ENCODE data around the gene CPZ. TPM values are rescaled to one million over a fixed set of nuclear protein-coding genes. Genes with fewer than 3 reads are reported as not detected.
"Not testable (repeated sequence)": the region's sequence is repeated elsewhere in the genome, so short reads cannot be mapped to it uniquely, and the experiment has no call there.

The CPZ gene
- total RNA-seq, 1 experiment from 2014 or later = 1.1 TPM

- H3K36me3 ChIP-seq = no peaks in the 10 kb centered on the region
- H3K4me3 ChIP-seq = no peak overlapping the region
- no peaks in the 10 kb centered on the region for H3K27me3 ChIP-seq
- DNase-seq = no peak
- no peaks in the 10 kb centered on the region for H3K9me3 ChIP-seq
These were observed 18.5 kb downstream of the CPZ start for GRCh38 chr4:8610858-8611616.

GRCh38 chr4:8612646-8613045, 20.1 kb downstream of the CPZ start:
- Histone ChIP-seq H3K9me3 (no peaks in the 10 kb centered on the region), H3K27me3 (no peaks in the 10 kb centered on the region), H3K36me3 (no peaks in the 10 kb centered on the region), H3K4me3 (no peak overlapping the region)
- DNase-seq = no peak

GRCh38 chr4:8613421-8614364, 21.1 kb downstream of the CPZ start:
- no peaks in the 10 kb centered on the region for H3K36me3 ChIP-seq
- no peaks in the 10 kb centered on the region for H3K9me3 ChIP-seq
- no peak overlapping the region for H3K4me3 ChIP-seq
- no peak for DNase-seq
- no peaks in the 10 kb centered on the region for H3K27me3 ChIP-seq

GRCh38 chr4:8614365-8615193, 22.0 kb downstream of the CPZ start:
- DNase-seq = no peak
- Histone ChIP-seq H3K36me3 (no peaks in the 10 kb centered on the region), H3K9me3 (no peaks in the 10 kb centered on the region), H3K4me3 (no peak overlapping the region), H3K27me3 (no peaks in the 10 kb centered on the region)

DNA sequence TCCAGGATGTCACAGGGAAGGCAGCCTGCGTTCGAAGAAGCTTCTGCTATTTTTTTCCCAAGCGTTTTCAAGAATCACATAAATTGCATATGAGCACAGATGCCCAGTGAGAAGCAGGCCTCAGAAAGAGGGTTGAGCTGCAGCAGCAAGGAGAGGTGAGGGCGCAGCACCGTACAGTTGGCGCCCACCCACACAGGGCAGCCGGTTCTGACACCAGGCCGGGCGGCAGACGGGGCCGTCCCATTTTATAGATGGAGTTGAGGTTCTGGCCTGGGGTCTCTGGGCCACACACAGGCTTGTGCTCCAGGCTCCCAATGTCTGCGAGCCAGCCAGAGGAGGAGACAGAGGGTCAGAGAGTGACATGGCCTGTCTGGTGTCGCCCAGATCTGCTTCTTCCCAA, 22.8 kb downstream of the CPZ start:
- H3K4me3 ChIP-seq = no peak overlapping the region

GRCh38 chr4:8615921-8616787, 23.6 kb downstream of the CPZ start:
- no peaks in the 10 kb centered on the region for H3K36me3 ChIP-seq
- DNase-seq = no peak
- no peak overlapping the region for H3K4me3 ChIP-seq
- H3K9me3 ChIP-seq = no peaks in the 10 kb centered on the region
- no peaks in the 10 kb centered on the region for H3K27me3 ChIP-seq

More for the DNA sequence above, 22.8 kb downstream of the CPZ start:
- Histone ChIP-seq H3K9me3 (no peaks in the 10 kb centered on the region), H3K36me3 (no peaks in the 10 kb centered on the region), H3K27me3 (no peaks in the 10 kb centered on the region)
- DNase-seq = no peak

DNA sequence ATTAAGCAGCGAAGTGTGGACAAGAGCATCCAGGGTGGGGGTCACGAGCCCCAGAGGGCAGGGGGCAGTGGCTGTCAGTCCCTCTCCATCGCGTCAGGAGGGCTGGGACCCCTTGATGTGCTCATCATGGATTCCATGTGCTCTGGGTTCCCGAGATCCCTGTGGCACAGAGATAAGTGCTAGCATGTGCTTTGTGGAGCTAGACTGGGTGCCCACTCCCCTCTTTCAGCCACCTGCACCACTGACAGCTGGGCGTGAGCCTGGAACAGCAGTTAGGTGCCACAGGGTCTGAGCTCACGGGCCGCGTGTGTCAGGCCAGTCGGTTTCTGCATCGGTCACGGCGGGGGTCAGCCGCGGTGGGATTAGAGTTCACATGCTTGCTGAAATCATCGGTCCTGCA, 24.3 kb downstream of the CPZ start:
- Histone ChIP-seq H3K27me3 (no peaks in the 10 kb centered on the region), H3K9me3 (no peaks in the 10 kb centered on the region), H3K4me3 (no peak overlapping the region), H3K36me3 (no peaks in the 10 kb centered on the region)
- no peak for DNase-seq

GRCh38 chr4:8617486-8618040, 25.0 kb downstream of the CPZ start:
- no peak overlapping the region for H3K4me3 ChIP-seq
- no peaks in the 10 kb centered on the region for H3K36me3 ChIP-seq
- no peaks in the 10 kb centered on the region for H3K27me3 ChIP-seq
- DNase-seq = no peak
- no peaks in the 10 kb centered on the region for H3K9me3 ChIP-seq

DNA sequence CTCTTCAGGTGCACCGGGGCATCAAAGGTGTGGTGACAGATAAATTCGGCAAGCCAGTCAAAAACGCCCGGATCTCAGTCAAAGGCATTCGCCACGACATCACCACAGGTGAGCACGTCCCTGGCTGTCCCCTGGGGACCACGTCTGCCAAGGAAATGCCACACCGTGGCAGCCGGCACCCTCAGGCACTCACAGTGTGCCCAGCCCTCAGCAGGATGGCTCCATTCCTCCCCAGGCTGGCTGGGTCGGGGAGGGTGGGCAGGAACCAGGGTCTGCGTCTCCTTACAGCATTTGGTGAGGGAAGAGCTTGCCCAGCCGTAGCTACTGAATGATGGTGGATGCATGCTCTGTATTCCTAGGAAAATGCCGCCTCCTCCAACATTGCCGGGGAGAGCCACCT, 25.9 kb downstream of the CPZ start:
- Histone ChIP-seq H3K36me3 (no peaks in the 10 kb centered on the region), H3K9me3 (no peaks in the 10 kb centered on the region), H3K27me3 (no peaks in the 10 kb centered on the region), H3K4me3 (no peak overlapping the region)
- no peak for DNase-seq

- no peak overlapping the region for H3K4me3 ChIP-seq
- no peak for DNase-seq
- H3K9me3 ChIP-seq = no peaks in the 10 kb centered on the region
- no peaks in the 10 kb centered on the region for H3K27me3 ChIP-seq
- no peaks in the 10 kb centered on the region for H3K36me3 ChIP-seq
These were observed 26.6 kb downstream of the CPZ start for GRCh38 chr4:8618961-8619720.

GRCh38 chr4:8621135-8621534, 28.6 kb downstream of the CPZ start:
- not testable (repeated sequence) for DNase-seq, H3K9me3 ChIP-seq, H3K27me3 ChIP-seq, H3K36me3 ChIP-seq, H3K4me3 ChIP-seq

- not testable (repeated sequence) for DNase-seq, H3K36me3 ChIP-seq, H3K9me3 ChIP-seq, H3K27me3 ChIP-seq, H3K4me3 ChIP-seq
These were observed 32.2 kb downstream of the CPZ start for GRCh38 chr4:8624601-8625272.

GRCh38 chr4:8630240-8630905, 37.8 kb downstream of the CPZ start:
- not testable (repeated sequence) for H3K27me3 ChIP-seq, H3K4me3 ChIP-seq, H3K9me3 ChIP-seq, DNase-seq, H3K36me3 ChIP-seq

GRCh38 chr4:8631896-8632295, 39.3 kb downstream of the CPZ start:
- not testable (repeated sequence) for H3K9me3 ChIP-seq, DNase-seq, H3K4me3 ChIP-seq, H3K27me3 ChIP-seq, H3K36me3 ChIP-seq
